Bronchial smooth muscle cell (primary cell): Measurements from ENCODE around the gene SDK2. TPM values are rescaled to one million over a fixed set of nuclear protein-coding genes. Genes with fewer than 3 reads are reported as not detected.

Experiments used
- total RNA-seq: library from RNA; depleted of rRNA; stranded (reverse); fragments of >200 nt; gene quantifications from 2 replicates; pipeline ENCODE4 v1.2.1, GENCODE V29; 2014

The SDK2 gene
- under 0.01 TPM in 2 replicates for total RNA-seq

GRCh38 chr17:73644145-73645049 is at the start of gene SDK2:
TSS of gene SDK2 (minus strand) at chr17:73644445. CDS start at chr17:73644088, 357 bp downstream.

DNA sequence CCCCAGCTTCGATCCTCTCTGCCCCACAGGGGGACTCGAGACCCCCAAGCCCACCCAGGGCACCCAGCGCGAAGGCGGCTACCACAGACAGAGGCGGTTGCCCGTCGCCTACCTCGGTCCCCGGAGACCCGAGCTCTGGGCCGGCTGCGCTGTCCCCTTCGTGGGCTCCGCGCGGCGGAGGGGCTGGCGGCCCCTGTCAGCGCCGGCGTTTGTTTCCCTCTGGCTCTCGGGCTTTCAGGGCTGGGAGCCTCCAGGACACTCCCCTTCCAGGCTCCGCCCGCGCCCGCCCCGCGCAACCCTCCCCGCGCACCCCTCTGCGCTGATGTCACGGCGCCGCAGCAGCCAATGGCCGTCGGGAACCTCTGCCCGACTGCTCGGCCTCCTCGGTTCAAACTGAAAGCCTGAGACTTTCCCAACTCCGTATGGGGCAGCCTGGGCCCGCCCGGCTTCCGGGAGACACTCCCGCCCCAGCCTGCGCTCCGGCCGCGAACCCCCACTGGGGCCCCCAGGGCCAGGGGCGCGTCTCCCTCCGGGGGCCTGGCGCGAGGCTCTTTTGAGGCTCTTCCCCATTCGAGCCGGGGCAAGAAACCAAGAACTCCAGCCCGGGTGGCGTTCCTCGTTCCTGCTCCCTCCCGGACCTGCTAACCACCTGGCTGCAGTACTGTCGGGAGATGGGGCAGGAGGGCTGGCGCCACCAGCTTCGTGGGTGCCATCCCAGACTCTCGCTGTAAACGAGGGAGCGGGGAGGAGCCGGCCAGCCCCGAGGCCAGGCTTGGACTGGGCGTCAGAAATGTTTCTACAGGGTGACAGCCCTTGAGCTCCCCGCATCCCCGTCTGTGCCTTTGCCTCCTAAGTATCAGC is 332.2 kb downstream of the SDK2 start, which contains the start of gene CDC42EP4:
TSS of gene CDC42EP4 (minus strand) at position 221 of the 861 bp plus-strand sequence. CDS start 25,501 bp downstream, outside the sequence.

